GM18498 (cell line): ENCODE measurements around the gene PRAME.
"Not testable (repeated sequence)": the region's sequence is repeated elsewhere in the genome, so short reads cannot be mapped to it uniquely, and the experiment has no call there.

Experiments
- ATAC-seq: cut with Tn5 transposase; IDR thresholded peaks from one replicate; pipeline ENCODE4 v1.9.1; 2021; ENCODE audit warnings: mild to moderate bottlenecking, moderate library complexity; ENCODE audit not compliant: unreplicated experiment

Gene PRAME

GRCh38 chr22:22558972-22559603 is at the start of gene PRAME:
Gene PRAME (minus strand): TSS chr22:22559265. CDS start chr22:22556832, 2,433 bp downstream.
- ATAC-seq = no peak

- ATAC-seq = not testable (repeated sequence)
These were observed 49.0 kb upstream of the PRAME start for GRCh38 chr22:22608022-22608421.

- peak; percentile 62 for ATAC-seq
These were observed 46.0 kb upstream of the PRAME start for GRCh38 chr22:22605074-22605404.

- peak; percentile 50 for ATAC-seq
These were observed 45.4 kb upstream of the PRAME start for GRCh38 chr22:22604326-22605073.

- no peak for ATAC-seq
These were observed 44.4 kb upstream of the PRAME start for GRCh38 chr22:22603470-22603947.

GRCh38 chr22:22600531-22601261 is 41.6 kb upstream of the PRAME start:
- ATAC-seq = no peak

- no peak for ATAC-seq
These were observed 40.2 kb upstream of the PRAME start for GRCh38 chr22:22599248-22599647.

- ATAC-seq = no peak
These were observed 39.1 kb upstream of the PRAME start for GRCh38 chr22:22598144-22598543.

GRCh38 chr22:22595001-22595835 is 36.2 kb upstream of the PRAME start:
- ATAC-seq = no peak

GRCh38 chr22:22593964-22594656 is 35.0 kb upstream of the PRAME start:
- no peak for ATAC-seq

- no peak for ATAC-seq
These were observed 34.2 kb upstream of the PRAME start for GRCh38 chr22:22593250-22593649.

- ATAC-seq = no peak
These were observed 32.6 kb upstream of the PRAME start for GRCh38 chr22:22591348-22592299.

- no peak for ATAC-seq
These were observed 31.2 kb upstream of the PRAME start for GRCh38 chr22:22590136-22590891.

GRCh38 chr22:22588485-22589164 is 29.6 kb upstream of the PRAME start:
- no peak for ATAC-seq

- ATAC-seq = no peak
These were observed 28.6 kb upstream of the PRAME start for GRCh38 chr22:22587577-22588188.

- no peak for ATAC-seq
These were observed 25.7 kb upstream of the PRAME start for GRCh38 chr22:22584722-22585121.

GRCh38 chr22:22583030-22583429 is 24.0 kb upstream of the PRAME start:
- no peak for ATAC-seq
